AG08395 (cell line): ENCODE data around the gene LPP.

Source experiments
- DNase-seq: peaks from one replicate; pipeline ENCODE4 v3.0.0; 2012; ENCODE audit warnings: mixed read lengths, low spot score

The LPP gene

GRCh38 chr3:188170461-188171459 lies 16.8 kb downstream of the LPP start:
- DNase-seq = no peak

GRCh38 chr3:188171682-188172467 lies 17.9 kb downstream of the LPP start:
- no peak for DNase-seq

- no peak for DNase-seq
Observed at GRCh38 chr3:188174317-188175044, 20.5 kb downstream of the LPP start.

GRCh38 chr3:188176476-188176875 lies 22.5 kb downstream of the LPP start:
- no peak for DNase-seq

GRCh38 chr3:188176884-188177283 lies 22.9 kb downstream of the LPP start:
- no peak for DNase-seq

GRCh38 chr3:188177721-188178120 lies 23.8 kb downstream of the LPP start:
- DNase-seq = no peak

- no peak for DNase-seq
Observed at GRCh38 chr3:188178293-188178936, 24.5 kb downstream of the LPP start.

GRCh38 chr3:188179006-188179966 lies 25.3 kb downstream of the LPP start:
- DNase-seq = peak; percentile 85

GRCh38 chr3:188180114-188180513 lies 26.2 kb downstream of the LPP start:
- DNase-seq = no peak

- no peak for DNase-seq
Observed at GRCh38 chr3:188183452-188183851, 29.5 kb downstream of the LPP start.

GRCh38 chr3:188184160-188184559 lies 30.2 kb downstream of the LPP start:
- no peak for DNase-seq

GRCh38 chr3:188184649-188185048 lies 30.7 kb downstream of the LPP start:
- DNase-seq = no peak

GRCh38 chr3:188185717-188186251 lies 31.8 kb downstream of the LPP start:
- DNase-seq = no peak

- no peak for DNase-seq
Observed at GRCh38 chr3:188187053-188187452, 33.1 kb downstream of the LPP start.

- no peak for DNase-seq
Observed at GRCh38 chr3:188188911-188189310, 35.0 kb downstream of the LPP start.

- no peak for DNase-seq
Observed at GRCh38 chr3:188191460-188191859, 37.5 kb downstream of the LPP start.

GRCh38 chr3:188192034-188192433 lies 38.1 kb downstream of the LPP start:
- DNase-seq = no peak

GRCh38 chr3:188194332-188194731 lies 40.4 kb downstream of the LPP start:
- DNase-seq = no peak

GRCh38 chr3:188196232-188196990 lies 42.5 kb downstream of the LPP start:
- DNase-seq = peak; percentile 21
